Suppressor macrophage treated with lipopolysaccharide for 4 hours (primary cell): Measurements from ENCODE around the gene CCNB3.

ENCODE experiments used
- DNase-seq: peaks from one replicate; pipeline ENCODE4 v3.0.0-alpha.2; 2020

The CCNB3 gene

DNA sequence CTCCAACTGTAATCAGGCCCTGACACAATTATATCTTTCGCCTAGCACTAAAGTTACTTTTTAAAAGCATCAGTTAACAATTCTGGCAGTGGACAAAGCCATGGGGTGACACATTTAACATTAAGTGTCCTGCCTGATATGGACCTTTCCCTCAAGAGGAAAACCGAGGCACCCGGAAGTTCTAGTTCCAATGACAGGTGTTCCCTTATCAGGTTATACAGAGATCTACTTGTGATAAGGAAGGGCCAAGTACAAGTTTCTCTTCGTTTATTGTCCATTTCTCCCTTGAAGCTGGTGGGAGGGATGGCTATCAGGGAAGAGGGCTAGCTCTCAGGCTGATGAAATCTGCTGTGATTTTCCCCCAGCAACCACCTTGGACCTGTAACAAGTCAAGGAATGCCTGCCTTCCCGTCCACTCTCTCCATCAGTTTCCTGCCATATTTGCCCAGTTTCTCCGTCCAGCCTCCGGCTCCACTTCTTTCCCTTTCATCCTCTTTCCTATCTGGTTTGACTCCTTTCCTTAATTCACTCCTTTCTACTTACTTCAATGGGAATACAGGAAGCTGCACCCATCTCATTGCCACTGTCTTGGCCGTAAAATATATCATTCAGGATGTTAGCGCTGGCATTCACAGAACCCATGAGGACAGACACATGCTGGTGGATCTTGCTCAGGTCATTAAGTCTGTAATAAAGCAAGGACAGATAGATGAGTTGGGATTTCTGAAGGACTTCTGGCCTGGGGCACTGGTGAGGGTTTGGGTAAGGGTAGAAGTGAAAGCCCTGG lies 171.1 kb downstream of the CCNB3 start:
- no peak for DNase-seq

GRCh38 chrX:50381729-50382415 lies 177.3 kb downstream of the CCNB3 start:
- no peak for DNase-seq

- no peak for DNase-seq
Measured at GRCh38 chrX:50386520-50386919, 182.0 kb downstream of the CCNB3 start.

DNA sequence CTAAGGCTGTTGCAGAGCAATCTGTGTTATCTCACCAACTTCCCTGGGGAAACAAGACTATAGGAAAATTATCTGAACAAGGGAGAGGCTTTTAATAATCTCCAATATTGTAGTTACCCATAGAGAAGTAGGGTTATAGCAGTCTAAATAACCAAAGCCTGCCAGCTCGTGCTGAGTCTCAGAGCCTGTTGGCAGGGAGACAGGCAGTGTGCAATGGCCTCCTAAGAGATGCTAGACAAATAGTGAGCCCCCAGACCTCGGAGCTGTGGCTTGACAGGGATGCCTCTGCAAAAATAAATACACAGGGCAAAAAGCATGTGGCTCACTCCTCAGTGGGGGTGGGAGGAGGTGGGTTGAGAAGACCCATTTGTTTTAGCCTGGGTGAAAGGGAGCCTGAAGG lies 189.3 kb downstream of the CCNB3 start:
- no peak for DNase-seq
